Measurements from ENCODE around the gene FBXO42.

The FBXO42 gene

GRCh38 chr1:16321176-16321867, 31.0 kb downstream of the FBXO42 start:
- DNase-seq, result no peak

GRCh38 chr1:16318555-16318954, 33.7 kb downstream of the FBXO42 start:
- no peak for DNase-seq

GRCh38 chr1:16315437-16315836, 36.8 kb downstream of the FBXO42 start:
- no peak for DNase-seq

- DNase-seq, result no peak
Observed at GRCh38 chr1:16307222-16307621, 45.1 kb downstream of the FBXO42 start.

GRCh38 chr1:16302709-16303627, 49.3 kb downstream of the FBXO42 start:
- DNase-seq, result no peak

- no peak for DNase-seq
Observed at GRCh38 chr1:16300436-16300835, 51.8 kb downstream of the FBXO42 start.

- no peak for DNase-seq
Observed at GRCh38 chr1:16298653-16299052, 53.6 kb downstream of the FBXO42 start.

- DNase-seq, result no peak
Observed at GRCh38 chr1:16296643-16297042, 55.6 kb downstream of the FBXO42 start.

GRCh38 chr1:16294219-16295212, 57.8 kb downstream of the FBXO42 start:
- no peak for DNase-seq

GRCh38 chr1:16293538-16293937, 58.7 kb downstream of the FBXO42 start:
- no peak for DNase-seq

GRCh38 chr1:16292739-16293138, 59.5 kb downstream of the FBXO42 start:
- DNase-seq, result no peak

- DNase-seq, result no peak
Observed at GRCh38 chr1:16289959-16290358, 62.3 kb downstream of the FBXO42 start.

- no peak for DNase-seq
Observed at GRCh38 chr1:16286122-16286521, 66.2 kb downstream of the FBXO42 start.

- no peak for DNase-seq
Observed at GRCh38 chr1:16281765-16282164, 70.5 kb downstream of the FBXO42 start.

- DNase-seq, result no peak
Observed at GRCh38 chr1:16279186-16279585, 73.1 kb downstream of the FBXO42 start.

GRCh38 chr1:16276302-16277030, 75.8 kb downstream of the FBXO42 start:
- peak in 1 of 2 experiments; percentile 40 for DNase-seq

- no peak for DNase-seq
Observed at GRCh38 chr1:16275591-16275990, 76.7 kb downstream of the FBXO42 start.

GRCh38 chr1:16267690-16268180, 84.5 kb downstream of the FBXO42 start:
- DNase-seq, result no peak

- no peak for DNase-seq
Observed at GRCh38 chr1:16266411-16267118, 85.7 kb downstream of the FBXO42 start.

GRCh38 chr1:16262067-16262466, 90.2 kb downstream of the FBXO42 start:
- DNase-seq, result no peak

- no peak for DNase-seq
Observed at GRCh38 chr1:16260814-16261213, 91.5 kb downstream of the FBXO42 start.
